GM19438 (cell line): ENCODE results near the gene CRISP2.
"Not testable (repeated sequence)": the region's sequence is repeated elsewhere in the genome, so short reads cannot be mapped to it uniquely, and the experiment has no call there.

Source experiments
- ATAC-seq: cut with Tn5 transposase; IDR thresholded peaks from one replicate; pipeline ENCODE4 v1.9.1; 2021; ENCODE audit warnings: low read depth; ENCODE audit not compliant: unreplicated experiment

Gene CRISP2

GRCh38 chr6:49713346-49713745 lies at the start of gene CRISP2:
Gene CRISP2 (minus strand): TSS chr6:49713543. CDS start chr6:49709196, 4,347 bp downstream.
- ATAC-seq, result no peak

DNA sequence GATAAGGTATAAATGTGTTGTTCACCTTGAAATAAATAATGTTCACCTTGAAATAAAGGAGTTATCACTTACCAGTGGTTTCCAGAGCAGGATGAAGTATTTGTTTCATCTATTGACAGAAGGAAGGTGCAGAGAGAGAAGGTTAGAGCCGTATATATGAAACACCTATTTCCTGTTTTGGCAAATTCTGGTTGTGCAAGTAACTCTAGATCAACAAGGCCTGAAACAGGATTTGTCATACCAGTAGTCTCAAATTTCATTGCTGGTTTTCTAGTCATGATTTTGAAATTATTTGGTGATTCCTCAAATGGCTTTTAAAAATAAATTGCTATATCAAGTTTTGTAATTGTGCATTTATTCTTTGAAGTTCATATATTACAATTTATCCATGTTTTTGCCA lies 30.9 kb upstream of the CRISP2 start, which contains the start of gene CRISP3:
Gene CRISP3, minus strand, starts transcription at position 130 of the 400 bp plus-strand sequence. Its CDS starts 21 bp downstream, at position 109.
- peak; percentile 69 for ATAC-seq

DNA sequence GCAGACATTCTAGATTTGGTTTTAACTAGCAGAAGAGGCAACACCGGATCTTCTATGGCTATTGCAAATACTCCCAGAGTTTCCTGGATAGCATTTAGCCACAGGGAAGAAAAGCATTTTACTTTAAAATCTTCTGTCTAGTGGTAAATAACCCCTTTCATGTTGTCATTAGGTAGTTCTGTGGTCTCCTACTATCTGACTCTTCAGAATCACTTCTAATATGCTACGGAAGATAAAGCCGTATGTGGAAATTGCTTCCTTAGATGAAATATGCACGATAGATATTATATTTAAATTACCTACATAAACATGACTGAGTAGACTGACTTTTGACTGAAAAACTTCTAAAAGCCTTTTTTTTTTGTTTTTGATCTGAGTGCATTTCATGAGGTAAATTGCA lies 30.1 kb upstream of the CRISP2 start:
- ATAC-seq, result no peak

DNA sequence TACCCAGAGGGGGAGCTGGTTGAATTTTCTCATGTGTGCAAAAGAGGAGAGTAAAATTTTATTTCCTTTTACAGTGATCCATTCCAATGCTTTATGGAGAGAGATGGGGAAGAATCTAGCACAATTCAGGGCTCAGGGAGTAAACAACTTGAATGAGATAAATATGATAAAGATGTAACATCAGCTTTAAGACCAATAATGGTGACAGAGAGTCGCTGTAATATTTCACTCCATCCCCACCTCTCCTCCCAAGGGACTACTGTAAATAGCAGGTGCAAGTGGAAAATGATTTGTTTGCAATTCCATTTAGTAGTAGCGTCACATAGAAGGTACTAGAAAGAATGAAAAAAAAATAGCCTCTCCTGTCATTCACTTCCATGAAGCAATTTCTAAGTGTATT lies 26.1 kb upstream of the CRISP2 start:
- ATAC-seq, result no peak

DNA sequence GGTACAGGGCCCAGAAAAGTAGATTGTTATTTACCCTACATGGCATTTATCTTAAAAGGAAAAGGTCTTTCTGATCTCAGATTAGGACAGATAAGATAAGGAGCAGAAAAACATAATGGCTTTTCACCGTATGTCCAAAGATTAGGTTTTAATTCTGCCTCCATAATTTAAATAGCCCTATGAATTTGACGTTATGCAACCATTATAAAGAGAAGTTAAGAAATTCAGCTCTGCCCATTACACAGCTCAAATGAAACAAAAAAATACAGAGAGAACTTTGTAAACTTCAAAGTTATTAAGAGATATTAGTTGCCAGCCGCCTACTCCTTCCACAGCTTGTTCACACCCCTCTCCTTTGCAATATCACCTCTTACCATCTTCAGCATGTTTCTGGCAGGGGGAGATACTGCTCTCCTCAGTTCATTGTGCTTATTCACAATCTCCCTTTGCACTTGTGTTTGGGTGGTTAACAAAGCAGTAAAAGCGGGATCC lies 22.7 kb upstream of the CRISP2 start:
- ATAC-seq, result no peak

DNA sequence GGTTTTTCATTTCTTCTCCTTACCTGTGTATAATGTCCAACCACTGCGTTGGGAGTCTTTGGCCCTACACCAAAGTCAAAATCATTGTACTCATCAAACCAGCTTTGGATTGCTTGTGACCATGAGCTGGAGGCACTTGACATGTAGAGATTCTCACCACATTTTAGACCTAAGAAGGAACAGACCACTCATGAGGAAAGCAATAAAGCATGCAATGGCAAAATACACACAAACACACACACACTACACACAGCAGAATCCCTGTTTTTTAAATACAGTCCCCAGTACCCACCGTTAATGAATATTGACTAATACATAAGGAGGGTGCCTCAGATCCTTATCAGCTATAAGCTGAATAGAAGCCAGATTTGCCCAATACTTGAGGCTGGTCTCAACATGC lies 20.3 kb upstream of the CRISP2 start:
- no peak for ATAC-seq

DNA sequence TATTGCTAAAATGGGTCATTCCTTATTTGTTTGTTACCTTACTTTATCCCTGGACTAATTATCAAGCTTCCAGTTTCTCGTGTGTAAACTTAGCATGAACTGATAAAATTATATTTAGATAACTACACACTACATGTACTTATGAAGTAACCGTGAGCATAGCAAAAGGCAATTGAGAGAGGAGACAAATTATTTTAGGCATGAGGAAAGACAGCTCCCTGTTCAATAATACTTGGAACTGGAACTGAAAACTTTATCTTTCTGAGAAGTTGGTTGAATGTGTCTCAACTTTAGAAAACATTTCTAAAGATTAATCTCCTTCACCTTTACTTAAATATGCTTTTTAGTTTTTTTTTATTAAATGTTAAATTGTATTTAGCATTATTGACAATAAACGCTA lies 19.4 kb upstream of the CRISP2 start:
- no peak for ATAC-seq

DNA sequence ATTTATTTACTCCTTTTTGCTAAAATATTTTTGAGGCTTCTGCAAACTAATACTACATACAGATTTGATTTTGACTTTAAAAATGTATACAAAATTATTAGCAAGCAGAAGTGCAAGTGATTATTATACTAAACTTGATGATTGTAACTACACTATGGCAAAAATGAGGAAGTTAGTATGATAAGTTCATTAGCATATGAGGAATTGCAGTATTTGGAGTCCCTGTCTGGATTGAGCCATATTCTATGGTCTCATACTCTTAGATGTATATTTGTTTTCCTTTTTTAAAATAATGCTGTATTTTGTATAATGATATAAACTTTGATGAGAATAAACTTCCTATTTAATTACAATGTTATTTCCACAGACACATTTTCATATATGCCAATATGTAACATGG lies 16.9 kb upstream of the CRISP2 start:
- no peak for ATAC-seq

- not testable (repeated sequence) for ATAC-seq
Observed at GRCh38 chr6:49723917-49724316, 10.6 kb upstream of the CRISP2 start.

- ATAC-seq, result no peak
Observed at GRCh38 chr6:49721297-49721696, 8.0 kb upstream of the CRISP2 start.

DNA sequence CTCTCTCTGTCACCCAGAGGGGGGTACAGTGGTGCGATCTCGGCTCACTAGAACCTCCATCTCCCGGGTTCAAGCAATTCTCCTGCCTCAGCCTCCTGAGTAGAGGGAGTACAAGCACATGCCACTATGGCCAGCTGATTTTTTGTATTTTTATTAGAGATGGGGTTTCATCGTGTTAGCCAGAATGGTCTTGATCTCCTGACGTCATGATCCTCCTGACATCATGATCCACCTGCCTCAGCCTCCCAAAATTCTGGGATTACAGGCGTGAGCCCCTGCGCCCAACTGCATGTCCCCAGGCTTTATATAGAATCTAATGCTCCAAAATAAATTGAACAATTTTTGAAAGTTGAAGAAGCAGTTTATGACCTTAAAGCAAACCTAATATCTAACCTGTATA lies 7.0 kb upstream of the CRISP2 start:
- no peak for ATAC-seq

DNA sequence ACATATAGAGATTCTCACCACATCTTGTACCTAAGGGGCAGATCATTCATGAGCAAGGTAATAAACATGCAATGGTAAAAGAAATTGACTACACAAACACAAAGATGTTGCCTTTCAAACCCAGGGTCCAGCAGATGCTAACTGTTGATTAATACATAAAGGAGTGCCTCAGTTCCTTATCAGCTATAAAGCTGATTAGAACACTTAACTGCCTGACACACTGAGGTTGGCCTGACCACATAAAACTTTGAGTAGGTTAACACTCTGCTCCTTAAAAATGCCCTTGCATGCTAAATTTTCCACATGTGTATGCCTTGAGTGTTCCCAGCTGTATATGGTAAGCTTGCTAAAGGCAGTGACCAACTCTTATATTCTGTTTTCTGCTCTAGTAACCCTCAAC lies 14.9 kb downstream of the CRISP2 start:
- no peak for ATAC-seq

- no peak for ATAC-seq
Observed at GRCh38 chr6:49693512-49693911, 19.8 kb downstream of the CRISP2 start.

DNA sequence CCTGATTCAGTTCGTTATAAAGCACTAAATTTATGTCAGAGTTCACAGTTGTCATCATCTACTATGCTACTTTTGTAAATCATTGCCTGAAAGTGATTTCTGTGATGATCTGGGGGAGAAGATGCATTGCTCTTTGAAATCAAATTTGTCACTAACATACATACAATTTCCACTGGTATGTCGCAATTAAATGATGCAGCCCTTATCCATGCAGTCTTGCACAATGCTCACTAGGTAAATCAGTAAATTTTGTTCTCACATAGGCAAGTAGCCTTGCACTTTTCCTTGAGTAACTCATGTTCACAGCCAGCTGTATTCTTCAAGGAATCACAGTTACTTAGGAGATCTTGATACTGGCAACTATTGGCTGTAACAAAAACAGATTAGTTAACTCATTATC lies 20.8 kb downstream of the CRISP2 start:
- no peak for ATAC-seq

- no peak for ATAC-seq
Observed at GRCh38 chr6:49676671-49677281, 36.6 kb downstream of the CRISP2 start.

- no peak for ATAC-seq
Observed at GRCh38 chr6:49675816-49676215, 37.5 kb downstream of the CRISP2 start.

DNA sequence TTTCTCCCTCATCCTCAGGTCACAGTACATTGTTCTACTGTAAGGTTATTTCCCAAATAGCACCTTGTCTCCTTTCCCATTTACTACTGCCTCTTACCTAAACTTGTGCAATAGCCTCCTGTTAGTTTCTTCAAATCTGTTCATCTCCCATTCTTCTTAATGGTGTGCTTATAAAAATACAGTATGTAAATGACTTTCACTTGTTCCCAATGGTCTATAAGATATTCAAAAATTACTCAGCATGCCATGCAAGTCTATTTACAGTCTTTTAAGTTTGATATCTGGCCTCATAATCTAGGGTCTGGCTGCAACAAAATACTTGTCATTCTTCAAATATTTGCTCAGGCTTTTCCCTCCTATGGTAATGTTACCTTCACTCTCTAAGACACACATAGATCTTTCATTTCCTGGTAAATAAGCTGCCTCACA lies 45.2 kb downstream of the CRISP2 start:
- ATAC-seq, result no peak

DNA sequence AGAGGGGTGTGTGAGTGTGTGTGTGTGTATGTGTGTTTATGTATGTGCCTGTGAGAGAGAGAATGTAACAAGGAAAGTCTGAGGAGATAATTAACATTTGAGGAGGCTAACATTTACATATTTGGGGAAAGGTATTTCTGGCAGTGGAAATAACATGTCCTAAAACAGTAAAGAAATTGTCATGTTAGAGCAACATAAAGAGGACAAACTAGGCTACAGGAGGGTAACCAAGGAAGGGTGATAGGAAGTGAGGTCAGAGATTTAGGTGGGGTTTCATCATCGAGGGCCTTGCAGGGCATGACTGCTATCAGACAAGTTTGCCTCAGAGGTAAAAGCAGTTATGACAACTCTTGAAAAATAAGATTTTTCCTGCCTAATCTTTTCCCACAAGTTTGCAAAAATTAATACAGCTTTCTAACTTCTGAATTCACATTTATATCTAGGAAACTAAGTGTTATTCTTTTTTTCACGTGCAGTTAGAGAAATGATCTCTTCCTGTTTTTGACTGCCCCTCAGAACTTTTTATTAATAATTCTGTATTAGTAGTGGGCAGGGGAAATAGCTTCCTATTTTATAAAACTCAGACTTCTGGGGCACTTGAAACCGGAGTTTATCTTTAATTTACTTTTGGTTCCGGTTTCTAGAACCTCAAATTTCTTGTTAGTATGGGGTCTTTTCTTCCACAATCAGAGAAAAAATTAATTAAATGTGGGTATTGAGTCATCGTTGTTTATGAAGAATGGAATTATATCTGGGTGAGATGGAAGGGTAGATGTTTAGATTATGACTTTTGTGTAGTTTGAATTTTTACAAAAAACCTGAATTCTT lies 46.2 kb downstream of the CRISP2 start:
- ATAC-seq, result no peak

GRCh38 chr6:49666480-49666879 lies 46.9 kb downstream of the CRISP2 start:
- ATAC-seq, result no peak

DNA sequence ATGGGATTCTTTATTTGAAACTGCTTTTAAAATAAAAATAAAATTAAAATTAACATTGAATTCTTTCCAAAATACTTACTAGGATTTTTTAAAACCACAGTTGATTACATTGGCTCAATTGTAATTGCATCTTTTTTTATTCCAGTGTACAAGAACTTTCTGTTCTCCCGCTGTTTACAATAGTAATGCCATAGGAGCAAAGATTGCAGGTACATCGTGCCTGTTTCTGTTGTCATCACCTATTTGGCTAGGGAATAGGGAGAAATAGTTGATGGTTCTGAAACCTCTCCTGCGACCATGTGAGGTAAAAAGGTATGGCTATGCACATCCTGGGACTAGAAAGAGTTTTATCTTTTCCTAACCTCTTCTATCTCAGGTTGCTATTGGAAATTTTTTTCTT lies 48.5 kb downstream of the CRISP2 start:
- no peak for ATAC-seq

DNA sequence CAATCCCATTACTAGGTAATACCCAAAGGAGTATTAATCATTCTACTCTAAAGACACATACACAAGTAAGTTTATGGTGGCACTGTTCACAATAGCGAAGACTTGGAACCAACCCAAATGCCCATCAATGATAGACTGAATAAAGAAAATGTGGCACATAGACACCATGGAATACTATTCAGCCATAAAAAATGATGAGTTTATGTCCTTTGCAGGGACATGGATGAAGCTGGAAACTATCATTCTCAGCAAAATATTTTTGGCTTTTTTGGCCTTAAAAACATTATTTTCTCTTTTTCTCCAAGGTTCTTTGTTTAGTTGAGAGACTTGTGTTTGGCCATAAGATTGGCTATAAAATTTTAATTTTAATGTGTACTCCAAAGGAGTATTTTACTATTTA lies 49.3 kb downstream of the CRISP2 start:
- ATAC-seq, result not testable (repeated sequence)

GRCh38 chr6:49662892-49663261 lies 50.5 kb downstream of the CRISP2 start:
- no peak for ATAC-seq
